Spinal cord (tissue), 10 donors: ENCODE data around the gene SPACA4. TPM values are rescaled to one million over a fixed set of nuclear protein-coding genes. Genes with fewer than 3 reads are reported as not detected.

Experiments
- DNase-seq, 6 donors: peaks; one replicate each; pipeline versions ENCODE4 v3.0.0 to v3.0.0-alpha.2; 2013 to 2015; ENCODE audit warnings: low spot score in 6 of 6, low read depth in 4 of 6
- H3K27ac ChIP-seq: one replicate; pipeline ENCODE4 v1.5.1; 2013; ENCODE audit warnings: low read depth, low read length, control low read depth
- H3K27me3 ChIP-seq: one replicate; pipeline ENCODE4 v1.6.1; 2013; ENCODE audit warnings: low read length; ENCODE audit not compliant: control insufficient read depth, insufficient read depth
- H3K36me3 ChIP-seq: one replicate; pipeline ENCODE4 v1.6.1; 2013; ENCODE audit warnings: low read length; ENCODE audit not compliant: control insufficient read depth, insufficient read depth
- H3K4me1 ChIP-seq: one replicate; pipeline ENCODE4 v1.6.1; 2013; ENCODE audit warnings: low read length; ENCODE audit not compliant: control insufficient read depth, insufficient read depth
- H3K4me3 ChIP-seq: one replicate; pipeline ENCODE4 v1.5.1; 2013; ENCODE audit warnings: low read depth, low read length, control low read depth
- H3K9me3 ChIP-seq: one replicate; pipeline ENCODE4 v1.6.1; 2013; ENCODE audit warnings: low read length; ENCODE audit not compliant: control insufficient read depth, insufficient read depth
- whole genome bisulfite sequencing: methylation state at CpG from one replicate; pipeline ENCODE4 v1.1.5; 2013; ENCODE audit warnings: missing lambda C conversion rate; ENCODE audit not compliant: insufficient coverage; 5-methylcytosine and 5-hydroxymethylcytosine counted together
- polyA plus RNA-seq, 2 donors: library from polyadenylated mRNA; unstranded; fragments of 120-200 nt; gene quantifications; one replicate each; pipeline ENCODE4 v1.2.1, GENCODE V29; 2013; ENCODE audit not compliant: insufficient read length in 2 of 2
- total RNA-seq, 2 donors: library from RNA; depleted of rRNA in 1 of 2; stranded (reverse); fragments of 120-200 nt in 1 of 2; fragments of >200 nt in 1 of 2; gene quantifications; one replicate each; pipeline versions ENCODE4 v1.2.3 to v1.2.4, GENCODE V29; 2013 to 2014
- donor health status: healthy.

Gene SPACA4
- total and polyA plus RNA-seq, 4 donors, result 0.54 TPM; not detected in 3

DNA sequence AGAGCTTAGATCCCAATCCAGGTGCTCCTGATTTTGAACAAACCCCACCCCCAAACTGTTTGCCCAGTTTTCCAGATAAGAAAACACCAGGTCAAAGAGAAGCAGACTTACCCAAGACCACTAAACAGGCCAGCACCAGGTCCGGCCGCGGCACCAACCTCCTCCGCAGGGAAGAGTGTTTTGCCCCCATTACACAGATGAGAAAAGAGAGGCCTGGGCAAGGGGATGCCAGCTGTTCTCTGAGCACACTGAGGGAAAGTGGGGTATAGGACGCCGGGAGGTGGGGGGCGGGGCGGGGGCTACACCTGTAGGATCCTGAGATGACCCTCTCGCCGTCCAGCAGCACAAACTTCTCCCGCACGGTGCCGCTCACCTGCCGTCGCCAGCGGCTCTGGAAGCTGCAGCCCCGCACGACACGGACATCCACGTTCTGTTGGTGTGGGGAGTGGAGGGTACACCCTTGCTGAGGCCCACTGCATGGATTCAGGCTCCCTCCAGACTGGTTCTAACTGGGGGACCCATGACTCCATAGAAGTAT, 3.1 kb downstream of the SPACA4 start:
- no peaks in the 10 kb centered on the region for H3K27me3 ChIP-seq
- H3K4me1 ChIP-seq, result peaks cover 15% of the 10 kb centered on the region
- no peaks in the 10 kb centered on the region for H3K9me3 ChIP-seq
- H3K27ac ChIP-seq, result no peak overlapping the region
- no peak for DNase-seq
- 84% methylated on average over 14 of the region's 20 CpGs for WGBS
- H3K36me3 ChIP-seq, result peaks cover 39% of the 10 kb centered on the region
- no peak overlapping the region for H3K4me3 ChIP-seq

DNA sequence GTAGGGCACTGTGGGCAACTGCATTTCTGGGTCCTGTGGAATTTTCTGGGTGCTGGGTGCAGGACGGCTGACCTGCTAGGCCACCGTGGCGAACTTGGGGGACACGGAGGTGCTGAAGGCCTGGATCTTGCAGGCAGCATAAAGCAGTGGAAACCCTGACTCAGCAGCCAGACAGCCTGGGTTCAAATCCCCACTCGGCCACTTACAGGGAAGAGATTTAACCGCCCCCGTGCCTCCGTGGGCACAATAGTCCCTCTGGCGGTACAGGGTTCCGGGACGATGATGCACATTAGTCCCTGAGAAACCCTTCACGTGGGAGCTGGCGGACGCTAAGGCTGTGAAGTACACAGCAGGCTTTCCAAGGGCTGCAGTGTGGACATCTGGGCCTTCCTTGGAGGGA, 5.3 kb downstream of the SPACA4 start:
- Histone ChIP-seq H3K36me3 (peaks cover 56% of the 10 kb centered on the region), H3K4me3 (no peak overlapping the region), H3K4me1 (peaks cover 37% of the 10 kb centered on the region), H3K27ac (no peak overlapping the region), H3K27me3 (no peaks in the 10 kb centered on the region), H3K9me3 (no peaks in the 10 kb centered on the region)
- no peak for DNase-seq
- 80% methylated on average over 13 of the region's 14 CpGs for whole genome bisulfite sequencing

DNA sequence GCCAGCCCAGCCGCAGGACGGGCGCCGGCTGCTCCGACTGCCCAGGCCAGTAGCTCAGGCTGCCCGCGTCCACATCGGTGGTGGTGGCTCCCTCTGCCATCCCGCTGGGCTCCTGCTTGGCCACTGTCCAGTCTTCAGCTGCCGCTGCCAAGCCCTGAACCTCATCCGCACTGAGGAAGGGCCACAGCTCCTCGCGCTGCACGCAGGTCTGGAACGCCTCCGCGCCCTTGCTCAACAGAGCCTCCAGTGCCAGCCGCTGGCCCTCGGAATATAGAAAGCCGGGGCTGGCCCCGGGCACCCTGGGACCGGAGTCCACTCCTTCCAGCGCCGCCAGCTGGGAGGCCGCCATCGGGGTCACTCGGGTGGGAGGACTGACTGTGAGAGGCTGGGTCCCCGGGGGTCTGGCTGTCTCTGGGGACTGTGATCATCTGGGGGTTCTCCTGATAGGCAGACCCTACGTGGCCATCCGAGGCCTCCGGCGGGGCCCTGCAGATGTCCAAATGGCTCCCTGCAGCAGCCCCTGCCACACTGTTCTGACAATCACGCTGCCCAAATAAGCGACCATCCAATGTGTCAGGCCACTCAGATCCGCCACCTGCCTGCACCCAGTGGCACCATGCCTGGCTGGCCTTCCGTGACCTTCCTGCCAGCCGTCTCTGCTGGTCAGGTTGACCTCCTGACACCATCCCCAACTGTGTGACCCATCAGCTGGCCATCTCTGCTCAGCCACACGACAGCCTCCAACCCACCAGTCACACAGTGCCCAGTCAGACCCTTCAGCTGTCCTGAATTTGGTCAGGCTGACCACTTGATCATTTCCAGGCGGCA, 6.7 kb downstream of the SPACA4 start:
- Histone ChIP-seq H3K36me3 (peaks cover 63% of the 10 kb centered on the region), H3K4me1 (peaks cover 51% of the 10 kb centered on the region), H3K27me3 (no peaks in the 10 kb centered on the region), H3K4me3 (no peak overlapping the region), H3K27ac (no peak overlapping the region), H3K9me3 (no peaks in the 10 kb centered on the region)
- WGBS, result 59% methylated on average over 37 of the region's 39 CpGs
- no peak for DNase-seq

DNA sequence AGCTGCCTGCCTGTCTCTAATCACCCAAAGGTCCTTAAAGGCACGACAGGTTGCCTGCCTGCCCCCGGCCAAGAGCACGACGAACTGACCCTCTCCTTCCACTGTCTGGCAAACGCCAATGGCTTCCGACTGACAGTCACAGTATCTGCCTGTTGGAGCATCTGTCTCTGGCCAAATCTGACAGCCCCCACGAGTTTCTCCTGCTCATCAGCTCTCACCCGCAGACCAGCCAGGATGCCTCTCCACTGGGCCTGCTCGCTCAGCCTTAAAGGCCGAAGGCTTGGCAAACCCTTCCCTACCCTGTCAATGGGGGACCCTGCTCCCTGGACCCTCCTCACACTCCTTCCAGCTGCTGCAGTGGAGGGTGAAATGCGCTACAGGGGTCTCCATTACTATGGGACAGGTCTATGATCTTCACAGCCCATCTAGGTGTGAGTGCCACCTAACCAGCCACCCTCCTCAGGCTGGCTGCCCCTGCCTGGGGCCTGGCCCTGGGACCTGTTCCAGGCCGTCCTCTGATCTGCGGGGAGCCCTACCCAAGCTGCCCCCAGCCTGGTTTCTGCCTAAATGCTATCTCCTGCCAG, 7.4 kb downstream of the SPACA4 start:
- peaks cover 63% of the 10 kb centered on the region for H3K36me3 ChIP-seq
- DNase-seq, result no peak
- WGBS, result 79% methylated on average over 12 of the region's 13 CpGs

DNA sequence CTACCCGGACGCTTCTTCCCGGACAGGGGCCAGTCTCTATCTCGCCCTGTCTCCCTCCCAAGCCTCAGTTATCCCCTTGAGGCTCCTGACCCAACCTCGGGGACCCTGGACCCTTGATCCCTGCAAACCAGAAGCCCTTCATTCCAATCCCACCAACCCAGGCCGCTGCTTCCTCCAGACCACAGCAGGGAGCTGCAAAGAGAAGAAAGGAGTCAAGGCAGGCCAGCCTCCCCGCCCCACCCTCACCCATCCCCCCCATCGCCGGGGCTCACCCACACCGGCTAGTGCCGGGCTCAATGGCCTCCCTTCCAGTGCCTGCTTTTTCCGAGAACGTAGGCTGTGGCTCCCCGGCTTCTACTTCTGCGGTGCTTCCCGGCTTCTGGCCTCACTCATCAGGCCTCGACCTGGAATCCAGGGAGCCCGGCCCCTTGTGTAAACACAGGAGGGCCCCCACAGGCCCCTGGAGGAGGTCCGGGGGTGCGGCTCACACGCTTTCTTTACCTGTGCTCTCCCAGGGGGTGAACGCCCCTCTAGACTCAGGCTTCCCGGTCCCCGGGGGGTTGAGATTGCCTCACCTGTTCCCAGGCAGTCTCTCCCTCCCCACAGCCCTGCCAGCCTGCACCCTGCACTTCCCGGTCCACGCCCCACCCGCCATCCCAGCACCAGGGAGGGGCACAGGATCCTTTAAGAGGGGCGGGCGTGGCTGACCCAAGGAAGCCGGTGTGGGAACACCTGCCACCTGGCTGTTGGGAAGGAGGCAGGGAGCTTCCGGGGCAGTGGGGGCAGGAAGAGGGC, 8.1 kb downstream of the SPACA4 start, which contains the start of gene FAM83E:
Gene FAM83E, minus strand, starts transcription at position 641 of the 795 bp plus-strand sequence. CDS start 1,704 bp downstream, outside the sequence.
- Histone ChIP-seq H3K36me3 (peaks cover 63% of the 10 kb centered on the region), H3K27me3 (no peaks in the 10 kb centered on the region), H3K4me3 (no peak within 1 kb of the TSS), H3K9me3 (no peaks in the 10 kb centered on the region), H3K27ac (peak within 1 kb of the TSS; percentile 52), H3K4me1 (peaks cover 53% of the 10 kb centered on the region)
- DNase-seq, result no peak
- WGBS, result 31% methylated on average over 24 of the region's 31 CpGs

More for the DNA sequence above, 7.4 kb downstream of the SPACA4 start:
- H3K4me1 ChIP-seq, result peaks cover 52% of the 10 kb centered on the region
- no peaks in the 10 kb centered on the region for H3K27me3 ChIP-seq
- no peak overlapping the region for H3K27ac ChIP-seq
- no peaks in the 10 kb centered on the region for H3K9me3 ChIP-seq
- H3K4me3 ChIP-seq, result no peak overlapping the region

DNA sequence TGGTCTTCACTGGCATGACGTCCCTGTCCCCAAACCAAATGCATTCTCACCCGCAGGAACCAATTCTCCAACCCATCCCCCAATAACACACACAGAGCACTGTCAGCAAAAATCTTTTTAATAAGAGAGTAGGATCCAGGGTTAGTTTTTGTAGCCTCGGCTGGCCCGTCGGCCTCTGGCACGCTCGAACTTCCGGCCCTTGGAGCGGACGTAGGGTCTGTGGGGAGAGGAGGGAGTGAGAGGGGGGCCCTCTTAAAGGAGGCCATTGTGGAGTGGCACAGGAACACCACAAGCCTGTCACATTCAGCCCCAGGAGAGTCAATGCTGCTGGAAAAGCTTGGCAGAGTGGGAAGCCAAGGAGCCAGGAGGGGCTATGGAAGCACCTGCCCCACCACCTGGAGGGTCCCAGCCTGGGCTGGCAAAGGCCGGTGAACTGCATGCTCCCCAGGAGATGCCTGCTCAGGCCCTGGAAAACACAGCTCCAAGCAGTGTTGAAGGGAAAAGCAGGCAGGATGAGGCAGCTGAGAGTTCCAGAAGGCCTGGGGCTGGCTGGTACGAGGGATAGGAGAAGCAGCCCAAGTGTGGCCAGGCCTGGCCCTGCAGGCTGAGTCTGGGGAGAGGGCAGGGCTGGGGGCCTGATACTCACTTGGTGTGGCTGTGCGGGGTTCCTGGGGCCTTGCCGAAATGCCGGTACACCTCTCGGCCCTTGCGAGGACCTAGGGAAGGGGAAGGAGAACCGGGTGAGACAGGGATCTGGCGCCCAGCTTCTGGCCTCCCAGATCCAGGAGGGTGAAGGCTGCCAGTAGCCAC, 8.9 kb downstream of the SPACA4 start:
- Histone ChIP-seq H3K4me1 (peaks cover 60% of the 10 kb centered on the region), H3K27ac (peak overlapping the region; percentile 52), H3K27me3 (no peaks in the 10 kb centered on the region), H3K9me3 (no peaks in the 10 kb centered on the region), H3K4me3 (no peak overlapping the region), H3K36me3 (peaks cover 60% of the 10 kb centered on the region)
- 70% methylated on average over 16 of the region's 19 CpGs for WGBS
- DNase-seq, result no peak

DNA sequence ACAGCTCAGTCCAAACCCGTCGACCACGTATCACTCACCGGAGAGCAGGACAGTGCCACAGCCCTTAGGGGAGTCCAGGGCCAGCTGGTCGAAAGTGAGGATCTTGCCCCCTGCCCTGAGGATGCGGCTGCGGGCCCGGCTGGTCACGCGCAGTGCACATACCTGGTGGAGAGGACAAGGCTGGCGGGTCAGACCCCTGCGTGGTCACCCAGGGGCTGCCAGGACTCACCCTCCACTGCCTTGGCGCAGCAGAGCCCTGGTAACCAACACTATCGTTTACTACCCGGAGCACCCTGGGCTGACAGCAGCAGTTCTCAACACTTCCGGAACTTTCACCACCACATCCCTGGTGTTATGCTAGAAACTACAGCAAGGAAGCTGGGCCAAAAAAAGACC, 9.5 kb downstream of the SPACA4 start:
- WGBS, result 95% methylated on average over 16 of the region's 16 CpGs
- peaks cover 58% of the 10 kb centered on the region for H3K36me3 ChIP-seq
- no peaks in the 10 kb centered on the region for H3K27me3 ChIP-seq
- no peak for DNase-seq
- no peak overlapping the region for H3K27ac ChIP-seq
- peaks cover 63% of the 10 kb centered on the region for H3K4me1 ChIP-seq
- H3K9me3 ChIP-seq, result no peaks in the 10 kb centered on the region
- no peak overlapping the region for H3K4me3 ChIP-seq

DNA sequence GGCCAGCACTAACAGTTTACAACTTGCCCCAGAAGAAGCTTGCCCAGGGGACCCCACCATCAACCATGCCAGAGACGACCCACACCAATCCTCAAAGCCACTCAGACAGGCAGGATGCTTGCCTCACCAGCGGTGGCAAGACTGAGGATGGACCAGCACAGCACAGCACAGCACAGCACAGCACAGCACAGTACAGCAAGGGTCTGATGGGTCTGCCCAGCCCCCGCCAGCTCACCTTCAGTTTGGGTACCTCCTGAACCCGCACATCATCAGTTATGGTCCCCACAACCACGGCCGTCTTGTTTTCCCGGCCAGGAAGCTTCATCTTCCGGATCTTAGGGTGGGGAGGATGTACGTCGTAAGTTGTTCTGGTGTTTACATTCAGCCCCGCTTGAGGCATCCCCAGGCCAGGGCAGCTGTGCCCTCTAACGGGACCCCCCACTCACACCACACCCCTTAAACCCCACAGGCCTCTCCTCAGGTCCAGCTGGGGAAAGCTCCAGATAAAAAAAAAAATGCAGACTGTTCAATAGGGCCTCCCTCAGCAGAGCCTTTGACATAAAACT, 10.0 kb downstream of the SPACA4 start:
- H3K27ac ChIP-seq, result no peak overlapping the region
- H3K4me3 ChIP-seq, result no peak overlapping the region
- H3K27me3 ChIP-seq, result no peaks in the 10 kb centered on the region
- H3K4me1 ChIP-seq, result peaks cover 66% of the 10 kb centered on the region
- WGBS, result 97% methylated on average over 4 of the region's 12 CpGs
- peaks cover 58% of the 10 kb centered on the region for H3K36me3 ChIP-seq
- no peak for DNase-seq
- no peaks in the 10 kb centered on the region for H3K9me3 ChIP-seq
